Endodermal cell (in vitro differentiated cells): Measurements from ENCODE around the gene CAMSAP3. TPM values are rescaled to one million over a fixed set of nuclear protein-coding genes. Genes with fewer than 3 reads are reported as not detected.

Experiments used
- DNase-seq: peaks from one replicate; pipeline ENCODE4 v3.0.0-alpha.2; 2017
- H3K27ac ChIP-seq: 2 replicates; pipeline ENCODE4 v1.5.1; 2013; ENCODE audit warnings: mild to moderate bottlenecking, low read depth, low read length, moderate library complexity
- H3K27me3 ChIP-seq: 2 replicates; pipeline ENCODE4 v1.6.1; 2013; ENCODE audit warnings: mild to moderate bottlenecking, low read length, moderate library complexity; ENCODE audit not compliant: insufficient read depth, control insufficient read depth, poor library complexity, severe bottlenecking
- H3K36me3 ChIP-seq: 2 replicates; pipeline ENCODE4 v1.7.0; 2013; ENCODE audit warnings: mild to moderate bottlenecking, low read length, moderate library complexity; ENCODE audit not compliant: control insufficient read depth, insufficient read depth
- H3K4me1 ChIP-seq: one replicate; pipeline ENCODE4 v1.7.0; 2013; ENCODE audit warnings: low read length; ENCODE audit not compliant: control insufficient read depth, insufficient read depth
- H3K4me3 ChIP-seq: 2 replicates; pipeline ENCODE4 v1.5.1; 2013; ENCODE audit warnings: mild to moderate bottlenecking, low read length, moderate library complexity
- H3K9ac ChIP-seq: 2 replicates; pipeline ENCODE4 v1.6.1; 2013; ENCODE audit warnings: mild to moderate bottlenecking, low read length, moderate library complexity; ENCODE audit not compliant: poor library complexity, severe bottlenecking; ENCODE audit errors: extremely low read depth
- H3K9me3 ChIP-seq: 2 replicates; pipeline ENCODE4 v1.6.1; 2013; ENCODE audit warnings: mild to moderate bottlenecking, low read length, moderate library complexity; ENCODE audit not compliant: control insufficient read depth
- H3K27ac Mint-ChIP-seq: 2 replicates; pipeline ENCODE4 v1.8.0; 2020; ENCODE audit warnings: mixed read lengths
- H3K27me3 Mint-ChIP-seq: 2 replicates; pipeline ENCODE4 v1.8.0; 2021; ENCODE audit warnings: mild to moderate bottlenecking, mixed read lengths; ENCODE audit not compliant: insufficient read depth
- H3K36me3 Mint-ChIP-seq: 2 replicates; pipeline ENCODE4 v1.8.0; 2020; ENCODE audit warnings: low read depth, mixed read lengths
- H3K4me1 Mint-ChIP-seq: 2 replicates; pipeline ENCODE4 v1.8.0; 2020; ENCODE audit warnings: mixed read lengths
- H3K4me3 Mint-ChIP-seq: 2 replicates; pipeline ENCODE4 v1.8.0; 2020; ENCODE audit warnings: mild to moderate bottlenecking, moderate library complexity, mixed read lengths
- H3K9me3 Mint-ChIP-seq: 2 replicates; pipeline ENCODE4 v1.8.0; 2020; ENCODE audit warnings: mild to moderate bottlenecking, mixed read lengths
- CTCF ChIP-seq: fragments of 200-600 bp; sonication (generic); conservative IDR thresholded peaks from 2 replicates; pipeline ENCODE4 v1.5.0; 2021; ENCODE audit warnings: antibody characterized with exemption, mild to moderate bottlenecking
- WGBS, 2 experiments: methylation state at CpG; one replicate each; pipeline versions ENCODE4 v1.1.5 to v1.1.7; 2013; ENCODE audit warnings: missing lambda C conversion rate in 2 of 2, mixed read lengths in 1 of 2; ENCODE audit not compliant: insufficient coverage in 1 of 2, insufficient read length in 1 of 2; 5-methylcytosine and 5-hydroxymethylcytosine counted together
- total RNA-seq, 2 donors: library from RNA; stranded (reverse); fragmentation: NEBNext Ultra II Directional in 1 of 2; extraction: Animal tissue kit (Norgen Biotek cat#: 25700) in 1 of 2; gene quantifications; 2 replicates in 1 of 2; 3 replicates in 1 of 2; pipeline ENCODE4 v1.2.1, GENCODE V29; 2021

The CAMSAP3 gene
- total RNA-seq, 2 donors from 2014 or later: 65.5 to 76.8 TPM

- H3K27me3 ChIP-seq: peaks cover 9% of the 10 kb centered on the region
- DNase-seq: no peak
- H3K36me3 Mint-ChIP-seq: no peaks in the 10 kb centered on the region
- no peaks in the 10 kb centered on the region for H3K4me1 ChIP-seq
- 66 to 81% methylated on average over 5 to 8 of the region's 8 CpGs for WGBS, 2 experiments
- H3K4me1 Mint-ChIP-seq: no peaks in the 10 kb centered on the region
- H3K9me3 ChIP-seq: no peaks in the 10 kb centered on the region
- H3K36me3 ChIP-seq: no peaks in the 10 kb centered on the region
- no peak for TF ChIP-seq CTCF
- no peak overlapping the region for H3K4me3 ChIP-seq
- no peak overlapping the region for H3K4me3 Mint-ChIP-seq
- H3K9me3 Mint-ChIP-seq: no peaks in the 10 kb centered on the region
- no peak overlapping the region for H3K27ac ChIP-seq
- H3K27me3 Mint-ChIP-seq: peaks cover 61% of the 10 kb centered on the region
- no peak overlapping the region for H3K27ac Mint-ChIP-seq
- no peak overlapping the region for H3K9ac ChIP-seq
Observed at GRCh38 chr19:7655581-7655980, 59.9 kb downstream of the CAMSAP3 start.

- 55 to 74% methylated on average over 6 to 14 of the region's 14 CpGs for WGBS, 2 experiments
- no peaks in the 10 kb centered on the region for H3K36me3 ChIP-seq
- H3K9me3 ChIP-seq: no peaks in the 10 kb centered on the region
- peaks cover 12% of the 10 kb centered on the region for H3K27me3 ChIP-seq
- H3K9me3 Mint-ChIP-seq: no peaks in the 10 kb centered on the region
- no peak overlapping the region for H3K27ac ChIP-seq
- H3K9ac ChIP-seq: no peak overlapping the region
- no peak overlapping the region for H3K4me3 Mint-ChIP-seq
- H3K4me3 ChIP-seq: no peak overlapping the region
- no peak overlapping the region for H3K27ac Mint-ChIP-seq
- no peaks in the 10 kb centered on the region for H3K4me1 ChIP-seq
- H3K27me3 Mint-ChIP-seq: peaks cover 51% of the 10 kb centered on the region
- H3K36me3 Mint-ChIP-seq: no peaks in the 10 kb centered on the region
- no peak for TF ChIP-seq CTCF
- no peaks in the 10 kb centered on the region for H3K4me1 Mint-ChIP-seq
- DNase-seq: no peak
Observed at GRCh38 chr19:7657131-7657751, 61.6 kb downstream of the CAMSAP3 start.

GRCh38 chr19:7658219-7658686 lies 62.6 kb downstream of the CAMSAP3 start:
- Histone ChIP-seq H3K9ac (no peak overlapping the region), H3K4me3 (no peak overlapping the region), H3K27me3 (peaks cover 12% of the 10 kb centered on the region), H3K27ac (no peak overlapping the region), H3K9me3 (no peaks in the 10 kb centered on the region), H3K36me3 (no peaks in the 10 kb centered on the region), H3K4me1 (no peaks in the 10 kb centered on the region)
- no peaks in the 10 kb centered on the region for H3K36me3 Mint-ChIP-seq
- no peaks in the 10 kb centered on the region for H3K4me1 Mint-ChIP-seq
- no peak for DNase-seq
- no peaks in the 10 kb centered on the region for H3K9me3 Mint-ChIP-seq
- no peak for TF ChIP-seq CTCF
- 75% methylated on average over 3 to 9 of the region's 9 CpGs for WGBS, 2 experiments
- no peak overlapping the region for H3K4me3 Mint-ChIP-seq
- H3K27ac Mint-ChIP-seq: no peak overlapping the region
- peaks cover 45% of the 10 kb centered on the region for H3K27me3 Mint-ChIP-seq
